SK-N-SH (cell line): Measurements from ENCODE around the gene RBM14. TPM values are rescaled to one million over a fixed set of nuclear protein-coding genes. Genes with fewer than 3 reads are reported as not detected.
"Not testable (repeated sequence)": the region's sequence is repeated elsewhere in the genome, so short reads cannot be mapped to it uniquely, and the experiment has no call there.

Experiments
- CTCF ChIA-PET: fragments of 300-600, 350-600 bp; formaldehyde crosslinking; extraction: SDS; loops from one replicate; lab custom pipeline; 2021; lab: Yijun Ruan, JAX
- POLR2A ChIA-PET: fragments of 350-600 bp; sonication (Branson Sonifier 250); formaldehyde crosslinking; extraction: SDS; loops from one replicate; lab custom pipeline; 2020; ENCODE audit warnings: antibody characterized with exemption, inconsistent platforms; lab: Yijun Ruan, JAX
- DNase-seq: peaks from one replicate; pipeline ENCODE4 v3.0.0; 2012
- H2AFZ ChIP-seq: fragments of 200-600 bp; sonication (generic); 2 replicates; pipeline ENCODE4 v1.8.1; 2016; ENCODE audit warnings: antibody characterized with exemption, mild to moderate bottlenecking, low read depth
- H3F3A ChIP-seq: fragments of 200-600 bp; sonication (generic); replicated peaks from 2 replicates; pipeline ENCODE3; 2016; ENCODE audit warnings: antibody characterized with exemption, mild to moderate bottlenecking; ENCODE audit not compliant: insufficient read depth
- H3K27ac ChIP-seq, 2 experiments: fragments of 200-500 bp in 1 of 2; fragments of 200-600 bp in 1 of 2; sonication (Bioruptor generic) in 1 of 2; sonication (generic), shearing (Covaris generic) in 1 of 2; 2 replicates each; pipeline versions ENCODE4 v1.5.1 to v1.6.1; 2014 to 2016; ENCODE audit warnings: low read depth in 2 of 2, inconsistent platforms in 1 of 2, low read length in 1 of 2, mild to moderate bottlenecking in 1 of 2, mixed read lengths in 1 of 2
- H3K27me3 ChIP-seq: fragments of 200-600 bp; sonication (generic), shearing (Covaris generic); 2 replicates; pipeline ENCODE4 v1.6.1; 2016; ENCODE audit warnings: mixed run types; ENCODE audit not compliant: insufficient read depth
- H3K36me3 ChIP-seq, 2 experiments: fragments of 200-500 bp in 1 of 2; fragments of 200-600 bp in 1 of 2; sonication (Bioruptor generic) in 1 of 2; sonication (generic) in 1 of 2; replicated peaks in 1 of 2; 2 replicates each; pipeline versions ENCODE3 to v1.5.1; 2014 to 2016; ENCODE audit warnings: low read length in 1 of 2, mild to moderate bottlenecking in 1 of 2; ENCODE audit not compliant: insufficient read depth in 2 of 2, control insufficient read depth in 1 of 2
- H3K4me1 ChIP-seq, 2 experiments: fragments of 200-500 bp in 1 of 2; fragments of 200-600 bp in 1 of 2; sonication (Bioruptor generic) in 1 of 2; sonication (generic), shearing (Covaris generic) in 1 of 2; 2 replicates each; pipeline versions ENCODE4 v1.5.1 to v1.6.1; 2014 to 2016; ENCODE audit warnings: low read depth in 1 of 2, low read length in 1 of 2, mixed run types in 1 of 2; ENCODE audit not compliant: insufficient read depth in 2 of 2, control insufficient read depth in 1 of 2
- H3K4me2 ChIP-seq: fragments of 200-600 bp; sonication (generic), shearing (Covaris generic); 2 replicates; pipeline ENCODE4 v1.6.1; 2017; ENCODE audit warnings: mixed run types
- H3K4me3 ChIP-seq, 2 experiments: fragments of 200-500 bp in 1 of 2; fragments of 200-600 bp in 1 of 2; sonication (Bioruptor generic) in 1 of 2; sonication (generic), shearing (Covaris generic) in 1 of 2; 2 replicates each; pipeline versions ENCODE4 v1.5.1 to v1.8.1; 2014 to 2016; ENCODE audit warnings: low read depth in 2 of 2, inconsistent platforms in 1 of 2, low read length in 1 of 2, mild to moderate bottlenecking in 1 of 2, mixed read lengths in 1 of 2, moderate library complexity in 1 of 2
- H3K79me2 ChIP-seq: fragments of 200-600 bp; sonication (generic); 2 replicates; pipeline ENCODE4 v1.8.1; 2017; ENCODE audit warnings: mild to moderate bottlenecking; ENCODE audit not compliant: insufficient read depth
- H3K9ac ChIP-seq: fragments of 200-600 bp; sonication (generic); 2 replicates; pipeline ENCODE4 v1.6.1; 2017; ENCODE audit warnings: mixed run types
- H3K9me2 ChIP-seq: fragments of 200-600 bp; sonication (generic); 2 replicates; pipeline ENCODE4 v1.6.1; 2017; ENCODE audit warnings: mixed run types
- H3K9me3 ChIP-seq: fragments of 200-600 bp; sonication (generic); 2 replicates; pipeline ENCODE4 v1.6.1; 2017; ENCODE audit warnings: mixed run types, mild to moderate bottlenecking, moderate library complexity
- H4K20me1 ChIP-seq: fragments of 200-600 bp; sonication (generic); 2 replicates; pipeline ENCODE4 v1.6.1; 2017; ENCODE audit warnings: mild to moderate bottlenecking, mixed run types; ENCODE audit not compliant: insufficient read depth
- CHD2 ChIP-seq: fragments of 150-350 bp; IDR thresholded peaks from 2 replicates; pipeline ENCODE4 v1.6.1; 2018; ENCODE audit warnings: low read length; ENCODE audit not compliant: partially characterized antibody
- ELF1 ChIP-seq: IDR thresholded peaks from 2 replicates; pipeline ENCODE4 v1.4.0; 2012
- FOSL2 ChIP-seq: IDR thresholded peaks from 2 replicates; pipeline ENCODE4 v1.4.0; 2012; ENCODE audit warnings: low read depth, mild to moderate bottlenecking, moderate library complexity, borderline replicate concordance
- FOXM1 ChIP-seq: IDR thresholded peaks from 2 replicates; pipeline ENCODE4 v1.4.0; 2012; ENCODE audit warnings: low read depth, mild to moderate bottlenecking
- IRF3 ChIP-seq: fragments of 150-350 bp; IDR thresholded peaks from 2 replicates; pipeline ENCODE4 v1.6.1; 2016; ENCODE audit warnings: mild to moderate bottlenecking, low read depth, low read length
- MXI1 ChIP-seq: IDR thresholded peaks from 2 replicates; pipeline ENCODE4 v1.6.1; 2012; ENCODE audit warnings: mild to moderate bottlenecking, low read depth, low read length, improper control_type of control experiment
- NRF1 ChIP-seq: IDR thresholded peaks from 2 replicates; pipeline ENCODE4 v1.6.1; 2012; ENCODE audit warnings: low read depth, mild to moderate bottlenecking, low read length
- REST ChIP-seq: IDR thresholded peaks from 2 replicates; pipeline ENCODE4 v1.6.1; 2012; ENCODE audit warnings: mild to moderate bottlenecking, low read depth, low read length, moderate library complexity
- RFX5 ChIP-seq: IDR thresholded peaks from 2 replicates; pipeline ENCODE4 v1.6.1; 2012; ENCODE audit warnings: mild to moderate bottlenecking, improper control_type of control experiment, low read length
- RXRA ChIP-seq: IDR thresholded peaks from 2 replicates; pipeline ENCODE4 v1.4.0; 2012; ENCODE audit warnings: low read depth, mild to moderate bottlenecking, borderline replicate concordance
- SIN3A ChIP-seq: IDR thresholded peaks from 2 replicates; pipeline ENCODE4 v1.6.1; 2012; ENCODE audit warnings: low read depth, mild to moderate bottlenecking, low read length, moderate library complexity, borderline replicate concordance
- SMC3 ChIP-seq: IDR thresholded peaks from 2 replicates; pipeline ENCODE4 v1.6.1; 2012; ENCODE audit warnings: low read depth, low read length, improper control_type of control experiment
- TAF1 ChIP-seq: IDR thresholded peaks from 2 replicates; pipeline ENCODE4 v1.6.1; 2012; ENCODE audit warnings: low read depth, mild to moderate bottlenecking, low read length, moderate library complexity, borderline replicate concordance
- TCF12 ChIP-seq: IDR thresholded peaks from 2 replicates; pipeline ENCODE4 v1.4.0; 2012
- USF1 ChIP-seq: IDR thresholded peaks from 2 replicates; pipeline ENCODE4 v1.4.0; 2012; ENCODE audit warnings: low read depth, borderline replicate concordance
- YY1 ChIP-seq: IDR thresholded peaks from 2 replicates; pipeline ENCODE4 v1.4.0; 2012; ENCODE audit warnings: low read depth, mild to moderate bottlenecking
- WGBS: methylation state at CpG from one replicate; pipeline ENCODE4 v1.1.6; 2017; ENCODE audit warnings: low lambda C conversion rate; 5-methylcytosine and 5-hydroxymethylcytosine counted together
- polyA plus RNA-seq, 3 experiments: library from polyadenylated mRNA; depleted of rRNA; stranded (reverse); fragments of >200 nt; gene quantifications; 2 replicates each; pipeline ENCODE4 v1.2.3, GENCODE V29; 2012

The RBM14 gene
- polyA plus RNA-seq, 1 of the 3 experiments (the other 2 are of a cell fraction) = 19.8 TPM

DNA sequence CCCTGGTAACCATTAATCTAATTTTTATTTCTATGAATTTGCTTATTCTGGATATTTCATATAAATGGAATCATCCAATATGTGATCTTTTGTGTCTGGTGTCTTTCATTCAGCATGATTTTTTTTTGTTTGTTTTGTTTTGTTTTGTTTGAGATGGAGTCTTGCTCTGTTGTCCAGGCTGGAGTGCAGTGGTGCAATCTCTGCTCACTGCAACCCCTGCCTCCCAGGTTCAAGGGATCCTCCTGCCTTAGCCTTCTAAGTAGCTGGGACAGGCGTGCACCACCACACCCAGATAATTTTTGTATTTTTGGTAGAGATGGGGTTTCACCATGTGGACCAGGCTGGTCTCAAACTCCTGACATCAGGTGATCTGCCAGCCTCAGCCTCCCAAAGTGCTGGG, 31.0 kb upstream of the RBM14 start:
- H3F3A ChIP-seq, H3K4me2 ChIP-seq, H3K27me3 ChIP-seq, H3K4me3 ChIP-seq, H3K27ac ChIP-seq, DNase-seq, H3K9ac ChIP-seq, H3K4me1 ChIP-seq, H2AFZ ChIP-seq, H4K20me1 ChIP-seq, H3K9me3 ChIP-seq, POLR2A ChIA-PET, H3K36me3 ChIP-seq, H3K9me2 ChIP-seq, H3K79me2 ChIP-seq: not testable (repeated sequence)
- CTCF ChIA-PET = interaction anchor here (5.1 kb wide), 1 partner anchor 93 kb away, joined by 30 read pairs; the partner anchor contains the start of gene RBM4B
- 54% methylated on average over 1 of the region's 1 CpG for WGBS

- CTCF ChIA-PET = no interaction called here
- DNase-seq = no peak
- Histone ChIP-seq H3K9me2 (no peaks in the 10 kb centered on the region), H3K9me3 (no peaks in the 10 kb centered on the region), H3K27ac (no peak overlapping the region), H3K9ac (no peak overlapping the region), H3K36me3 (no peaks in the 10 kb centered on the region), H4K20me1 (no peaks in the 10 kb centered on the region), H3K79me2 (no peaks in the 10 kb centered on the region), H3K4me2 (no peak overlapping the region), H3F3A (no peaks in the 10 kb centered on the region), H3K27me3 (no peaks in the 10 kb centered on the region), H3K4me3 (no peak overlapping the region), H2AFZ (no peak overlapping the region), H3K4me1 (no peaks in the 10 kb centered on the region)
- 15% methylated on average over 2 of the region's 2 CpGs for WGBS
- TF ChIP-seq FOSL2 (no peak), NRF1 (no peak), ELF1 (no peak), TAF1 (no peak), IRF3 (no peak), MXI1 (no peak), REST (no peak), RXRA (no peak), TCF12 (no peak), SMC3 (no peak), USF1 (no peak), CHD2 (no peak), FOXM1 (no peak), RFX5 (no peak), SIN3A (no peak), YY1 (no peak)
- POLR2A ChIA-PET = no interaction called here
Observed at GRCh38 chr11:66586136-66586535, 30.3 kb upstream of the RBM14 start.

DNA sequence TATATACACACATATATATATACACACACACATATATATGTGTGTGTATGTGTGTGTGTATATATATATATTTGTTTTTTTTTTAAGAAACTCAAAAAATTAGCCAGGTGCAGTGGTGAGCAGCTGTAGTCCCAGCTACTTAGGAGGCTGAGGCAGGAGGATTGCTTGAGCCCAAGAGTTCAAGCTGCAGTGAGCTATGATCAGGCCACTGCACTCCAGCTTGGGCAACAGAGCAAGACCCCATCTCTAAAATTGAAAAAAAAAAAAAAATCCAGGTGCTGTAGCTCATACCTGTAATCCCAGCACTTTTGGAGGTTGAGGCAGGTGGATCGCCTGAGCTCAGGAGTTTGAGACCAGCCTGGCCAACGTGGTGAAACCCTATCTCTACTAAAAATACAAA, 27.1 kb upstream of the RBM14 start:
- 50% methylated on average over 2 of the region's 2 CpGs for WGBS
- not testable (repeated sequence) for H3K36me3 ChIP-seq, H3K9me3 ChIP-seq, H2AFZ ChIP-seq, H3K4me2 ChIP-seq, H4K20me1 ChIP-seq, H3K9ac ChIP-seq, H3K27ac ChIP-seq, H3K27me3 ChIP-seq, H3K9me2 ChIP-seq, H3F3A ChIP-seq, DNase-seq, H3K4me3 ChIP-seq
- Histone ChIP-seq H3K79me2 (peaks cover 12% of the 10 kb centered on the region), H3K4me1 (peaks cover 0 to 11% of the 10 kb centered on the region in 2 experiments; a peak in 1 of 4 replicates)
- ChIA-PET CTCF (interaction anchor here (1.4 to 2.0 kb wide), 2 partner anchors 8 to 10 kb away, joined by 4 to 8 read pairs; no protein-coding TSS in a partner anchor), POLR2A (interaction anchor here (0.6 kb wide), 1 partner anchor 49 kb away, joined by 3 read pairs; no protein-coding TSS in a partner anchor)
